ENCODE measurements around the gene CEACAM7. TPM values are rescaled to one million over a fixed set of nuclear protein-coding genes. Genes with fewer than 3 reads are reported as not detected.

Gene CEACAM7
- total and polyA plus RNA-seq, 2 experiments from 2014 or later, result not detected

DNA sequence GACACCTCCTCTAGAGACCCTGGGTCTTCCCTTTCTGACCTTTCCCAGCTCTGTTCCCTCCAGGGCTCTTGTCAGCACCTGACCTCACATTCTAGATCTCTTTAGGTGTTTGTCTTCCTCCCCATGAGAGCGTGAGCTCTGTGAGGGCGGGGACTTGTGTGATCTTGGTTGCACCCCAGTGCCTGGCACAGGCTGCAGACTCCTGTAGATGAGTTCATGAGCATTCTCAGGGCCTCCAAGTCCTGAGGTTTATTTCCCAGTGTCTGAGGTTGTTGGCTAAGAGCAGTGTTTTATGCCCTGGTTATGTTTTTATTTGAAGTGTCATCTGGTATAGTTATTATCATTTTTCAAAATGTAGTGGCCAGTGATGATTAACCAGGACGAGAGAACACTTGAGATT lies 61.8 kb downstream of the CEACAM7 start:
- H3K9me3 ChIP-seq (ENCODE audit: low read depth), result peaks cover 3% of the 10 kb centered on the region
- no peak for DNase-seq (ENCODE audit: low read depth in 1 of 2, low spot score in 1 of 2)
- H3K4me3 ChIP-seq, result no peak overlapping the region
- no peaks in the 10 kb centered on the region for H3K36me3 ChIP-seq
- no peak overlapping the region for H3K27ac ChIP-seq
- TF ChIP-seq, protein P1, sequence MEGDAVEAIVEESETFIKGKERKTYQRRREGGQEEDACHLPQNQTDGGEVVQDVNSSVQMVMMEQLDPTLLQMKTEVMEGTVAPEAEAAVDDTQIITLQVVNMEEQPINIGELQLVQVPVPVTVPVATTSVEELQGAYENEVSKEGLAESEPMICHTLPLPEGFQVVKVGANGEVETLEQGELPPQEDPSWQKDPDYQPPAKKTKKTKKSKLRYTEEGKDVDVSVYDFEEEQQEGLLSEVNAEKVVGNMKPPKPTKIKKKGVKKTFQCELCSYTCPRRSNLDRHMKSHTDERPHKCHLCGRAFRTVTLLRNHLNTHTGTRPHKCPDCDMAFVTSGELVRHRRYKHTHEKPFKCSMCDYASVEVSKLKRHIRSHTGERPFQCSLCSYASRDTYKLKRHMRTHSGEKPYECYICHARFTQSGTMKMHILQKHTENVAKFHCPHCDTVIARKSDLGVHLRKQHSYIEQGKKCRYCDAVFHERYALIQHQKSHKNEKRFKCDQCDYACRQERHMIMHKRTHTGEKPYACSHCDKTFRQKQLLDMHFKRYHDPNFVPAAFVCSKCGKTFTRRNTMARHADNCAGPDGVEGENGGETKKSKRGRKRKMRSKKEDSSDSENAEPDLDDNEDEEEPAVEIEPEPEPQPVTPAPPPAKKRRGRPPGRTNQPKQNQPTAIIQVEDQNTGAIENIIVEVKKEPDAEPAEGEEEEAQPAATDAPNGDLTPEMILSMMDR (IDR thresholded peaks at IDR 0.05; ENCODE audit: low read depth, low read length), result no peak
- H3K4me1 ChIP-seq (ENCODE audit: low read depth), result no peaks in the 10 kb centered on the region
- no peaks in the 10 kb centered on the region for H3K27me3 ChIP-seq

DNA sequence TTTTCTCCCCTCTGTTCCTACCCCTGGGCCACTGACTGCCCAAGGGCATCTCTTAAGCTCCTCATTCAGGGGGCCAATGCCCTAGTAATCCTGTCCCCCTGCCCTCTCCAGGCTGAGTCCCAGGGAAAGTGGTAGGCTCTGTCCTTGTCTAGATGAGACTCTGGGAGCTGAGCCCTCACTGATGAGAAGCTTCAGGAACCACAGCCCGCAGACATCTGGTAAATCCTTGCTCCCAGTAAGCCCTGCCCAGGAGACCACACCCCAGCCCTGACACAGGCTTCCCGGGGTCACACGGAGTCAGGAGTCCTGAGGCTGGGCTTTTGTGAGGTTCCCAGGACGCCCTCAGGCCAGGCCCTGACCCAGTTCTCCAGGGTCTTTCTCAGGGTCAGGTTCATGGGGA lies 63.1 kb downstream of the CEACAM7 start:
- H3K4me3 ChIP-seq, result no peak overlapping the region
- no peak for DNase-seq (ENCODE audit: low read depth in 1 of 2, low spot score in 1 of 2)

DNA sequence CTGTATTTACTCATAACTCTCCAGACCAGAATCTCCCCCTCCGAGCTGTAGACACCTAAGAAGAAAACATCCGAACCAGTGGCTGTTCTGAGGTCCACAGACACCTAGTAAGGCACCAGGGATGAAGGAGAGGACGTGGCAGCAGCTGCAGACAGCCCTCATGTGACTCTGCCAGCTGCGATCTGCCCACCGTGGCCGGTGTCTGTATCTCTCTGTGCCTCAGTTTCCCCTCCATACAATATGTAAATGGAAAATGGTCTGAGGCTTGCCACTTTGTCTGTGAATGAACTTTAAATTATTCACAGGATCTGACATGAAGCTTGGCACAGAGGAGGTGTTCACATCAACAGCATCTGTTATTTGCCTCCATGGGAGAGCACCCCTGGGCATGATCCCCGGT lies 63.6 kb downstream of the CEACAM7 start:
- Histone ChIP-seq H3K27ac (no peak overlapping the region), H3K4me1 (ENCODE audit: low read depth) (no peaks in the 10 kb centered on the region), H3K36me3 (no peaks in the 10 kb centered on the region), H3K4me3 (no peak overlapping the region), H3K27me3 (no peaks in the 10 kb centered on the region), H3K9me3 (ENCODE audit: low read depth) (no peaks in the 10 kb centered on the region)
- no peak for DNase-seq (ENCODE audit: low read depth in 1 of 2, low spot score in 1 of 2)
- TF ChIP-seq, protein P1 (IDR thresholded peaks at IDR 0.05; ENCODE audit: low read depth, low read length), result no peak

More for the DNA sequence above, 63.1 kb downstream of the CEACAM7 start:
- H3K27me3 ChIP-seq, result no peaks in the 10 kb centered on the region
- H3K4me1 ChIP-seq (ENCODE audit: low read depth), result no peaks in the 10 kb centered on the region
- TF ChIP-seq, protein P1 (IDR thresholded peaks at IDR 0.05; ENCODE audit: low read depth, low read length), result no peak
- H3K9me3 ChIP-seq (ENCODE audit: low read depth), result peaks cover under 1% of the 10 kb centered on the region
- H3K27ac ChIP-seq, result no peak overlapping the region
- H3K36me3 ChIP-seq, result no peaks in the 10 kb centered on the region

DNA sequence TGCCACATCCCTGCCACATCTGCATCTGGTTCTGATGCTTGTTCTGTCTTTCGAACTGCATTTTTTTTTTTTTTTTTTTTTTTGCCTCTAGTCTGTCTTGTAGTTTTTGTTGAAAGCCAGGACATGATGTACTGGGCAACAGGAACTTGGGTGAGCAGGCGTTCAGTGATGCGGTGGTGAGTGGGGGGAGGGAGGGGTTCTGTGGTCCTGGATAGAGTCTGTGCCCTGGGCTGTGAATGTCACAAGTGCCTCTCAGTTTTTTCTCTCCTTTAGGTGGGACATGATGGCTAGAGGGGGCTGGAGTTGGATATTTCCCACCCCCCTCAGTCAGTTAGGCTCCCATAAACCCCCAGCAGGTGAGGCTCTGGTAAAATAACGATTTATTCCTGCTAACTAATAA lies 64.7 kb downstream of the CEACAM7 start:
- no peak overlapping the region for H3K27ac ChIP-seq
- H3K4me1 ChIP-seq (ENCODE audit: low read depth), result no peaks in the 10 kb centered on the region
- DNase-seq (ENCODE audit: low read depth in 1 of 2, low spot score in 1 of 2), result no peak
- H3K9me3 ChIP-seq (ENCODE audit: low read depth), result no peaks in the 10 kb centered on the region
- no peaks in the 10 kb centered on the region for H3K27me3 ChIP-seq
- no peaks in the 10 kb centered on the region for H3K36me3 ChIP-seq
- H3K4me3 ChIP-seq, result no peak overlapping the region
- TF ChIP-seq, protein P1 (IDR thresholded peaks at IDR 0.05; ENCODE audit: low read depth, low read length), result no peak

Other genes starting within 250 kb of the CEACAM7 start
- gene DMAC2, start 248.4 kb downstream of the CEACAM7 start, total RNA-seq, result 78.5 and 110 TPM in 2 replicates
- 126 and 137 TPM in 2 replicates for gene DMAC2, start 248.4 kb downstream of the CEACAM7 start, polyA plus RNA-seq
- gene ERICH4, start 245.1 kb downstream of the CEACAM7 start, total RNA-seq, result not detected in 2 replicates
- gene ERICH4, start 245.1 kb downstream of the CEACAM7 start, polyA plus RNA-seq, result not detected in 2 replicates
- 2.8 and 4.4 TPM in 2 replicates for gene CEACAM21, start 112.1 kb downstream of the CEACAM7 start, total RNA-seq
- 2.2 and 5.0 TPM in 2 replicates for gene CEACAM21, start 112.1 kb downstream of the CEACAM7 start, polyA plus RNA-seq
- gene CEACAM4, start 61.2 kb downstream of the CEACAM7 start, total RNA-seq, result not detected in 2 replicates
- gene CEACAM4, start 61.2 kb downstream of the CEACAM7 start, polyA plus RNA-seq, result not detected in 2 replicates
- not detected in 2 replicates for gene CEACAM5, start 20.4 kb upstream of the CEACAM7 start, total RNA-seq
- not detected in 2 replicates for gene CEACAM5, start 20.4 kb upstream of the CEACAM7 start, polyA plus RNA-seq
- gene CEACAM6, start 67.3 kb upstream of the CEACAM7 start, total RNA-seq, result not detected in 2 replicates
- gene CEACAM6, start 67.3 kb upstream of the CEACAM7 start, polyA plus RNA-seq, result not detected in 2 replicates
- not detected in 2 replicates for gene CEACAM3, start 108.3 kb upstream of the CEACAM7 start, total RNA-seq
- gene CEACAM3, start 108.3 kb upstream of the CEACAM7 start, polyA plus RNA-seq, result not detected in 2 replicates
- gene LYPD4, start 156.4 kb upstream of the CEACAM7 start, total RNA-seq, result not detected in 2 replicates
- gene LYPD4, start 156.4 kb upstream of the CEACAM7 start, polyA plus RNA-seq, result not detected in 2 replicates
- not detected in 2 replicates for gene DMRTC2, start 156.8 kb upstream of the CEACAM7 start, total RNA-seq
- gene DMRTC2, start 156.8 kb upstream of the CEACAM7 start, polyA plus RNA-seq, result not detected in 2 replicates
- 1,651 and 2,830 TPM in 2 replicates for gene RPS19, start 172.0 kb upstream of the CEACAM7 start, total RNA-seq
- 1,323 and 1,693 TPM in 2 replicates for gene RPS19, start 172.0 kb upstream of the CEACAM7 start, polyA plus RNA-seq
- gene CD79A, start 189.0 kb upstream of the CEACAM7 start, total RNA-seq, result 0.11 TPM in 1 of 2 replicates, not detected in the other
- gene CD79A, start 189.0 kb upstream of the CEACAM7 start, polyA plus RNA-seq, result 0.22 and 0.24 TPM in 2 replicates
- 19.2 and 49.9 TPM in 2 replicates for gene ARHGEF1, start 194.9 kb upstream of the CEACAM7 start, total RNA-seq
- gene ARHGEF1, start 194.9 kb upstream of the CEACAM7 start, polyA plus RNA-seq, result 40.1 and 68.1 TPM in 2 replicates
- 1.0 TPM in 1 of 2 replicates, not detected in the other for gene ERFL, start 240.2 kb upstream of the CEACAM7 start, total RNA-seq
- 0.06 TPM in 1 of 2 replicates, not detected in the other for gene ERFL, start 240.2 kb upstream of the CEACAM7 start, polyA plus RNA-seq

Measured in cardiac muscle cell (in vitro differentiated cells and primary cell).